OCI-LY7 (cell line): ENCODE data around the gene CCDC85A. TPM values are rescaled to one million over a fixed set of nuclear protein-coding genes. Genes with fewer than 3 reads are reported as not detected.

Source experiments
- BruUV-seq: library from RNA; stranded (reverse); fragments of 400-500 nt; replicated peaks from 2 replicates; lab custom pipeline; 2021; lab: Mats Ljungman, UMichigan
- CTCF ChIA-PET: fragments of 300-600 bp; sonication (Branson Sonifier 250); formaldehyde crosslinking; loops from one replicate; lab custom pipeline; 2022; ENCODE audit warnings: antibody characterized with exemption; ENCODE audit not compliant: unreplicated experiment; lab: Charles Lee
- POLR2A ChIA-PET: fragments of 300-600 bp; sonication (Branson Sonifier 250); formaldehyde crosslinking; loops from one replicate; lab custom pipeline; 2022; ENCODE audit warnings: antibody characterized with exemption; lab: Charles Lee
- DNase-seq: peaks from one replicate; pipeline ENCODE4 v3.0.0-alpha.2; 2015; ENCODE audit warnings: low spot score
- H2AFZ ChIP-seq: fragments of 200-600 bp; sonication (generic), shearing (Covaris generic); 2 replicates; pipeline ENCODE4 v1.6.1; 2014; ENCODE audit warnings: mild to moderate bottlenecking, antibody characterized with exemption, low read length, moderate library complexity
- H3K27ac ChIP-seq: fragments of 200-600 bp; sonication (generic); 2 replicates; pipeline ENCODE4 v1.5.1; 2014; ENCODE audit warnings: mixed run types, low read depth, mild to moderate bottlenecking, moderate library complexity, low read length, inconsistent platforms; ENCODE audit not compliant: poor library complexity, severe bottlenecking
- H3K36me3 ChIP-seq: fragments of 200-600 bp; sonication (generic); 2 replicates; pipeline ENCODE4 v1.6.1; 2014; ENCODE audit warnings: mild to moderate bottlenecking, antibody characterized with exemption, low read length, moderate library complexity, mixed read lengths; ENCODE audit not compliant: insufficient read depth
- H3K4me1 ChIP-seq: fragments of 200-600 bp; sonication (generic); 2 replicates; pipeline ENCODE4 v1.5.1; 2014; ENCODE audit warnings: mild to moderate bottlenecking, low read length; ENCODE audit not compliant: insufficient read depth, poor library complexity, severe bottlenecking
- H3K4me2 ChIP-seq: fragments of 200-600 bp; sonication (generic); 2 replicates; pipeline ENCODE4 v1.6.1; 2014; ENCODE audit warnings: mild to moderate bottlenecking, low read length
- H3K4me3 ChIP-seq: fragments of 200-600 bp; sonication (generic); 2 replicates; pipeline ENCODE4 v1.5.1; 2014; ENCODE audit warnings: mild to moderate bottlenecking, low read depth, low read length; ENCODE audit not compliant: poor library complexity, severe bottlenecking
- H3K79me2 ChIP-seq: fragments of 200-600 bp; sonication (generic); 2 replicates; pipeline ENCODE4 v1.6.1; 2016; ENCODE audit warnings: low read depth, mild to moderate bottlenecking, low read length, moderate library complexity, mixed read lengths; ENCODE audit not compliant: insufficient read depth
- H3K9me2 ChIP-seq: fragments of 200-600 bp; sonication (generic); 2 replicates; pipeline ENCODE4 v1.6.1; 2016; ENCODE audit warnings: mild to moderate bottlenecking, low read length, mixed read lengths; ENCODE audit not compliant: insufficient read depth
- H3K9me3 ChIP-seq: fragments of 200-600 bp; sonication (generic); 2 replicates; pipeline ENCODE4 v1.6.1; 2014; ENCODE audit warnings: mild to moderate bottlenecking, mixed run types, low read length, mixed read lengths
- H4K20me1 ChIP-seq: fragments of 200-600 bp; sonication (generic); 2 replicates; pipeline ENCODE4 v1.6.1; 2014; ENCODE audit warnings: mild to moderate bottlenecking, antibody characterized with exemption, low read length, moderate library complexity, mixed read lengths; ENCODE audit not compliant: insufficient read depth
- CTCF ChIP-seq: fragments of 200-600 bp; sonication (generic); conservative IDR thresholded peaks from 2 replicates; pipeline ENCODE4 v1.5.1; 2014; ENCODE audit warnings: mild to moderate bottlenecking, antibody characterized with exemption, low read length, moderate library complexity, mixed read lengths
- EZH2phosphoT487 ChIP-seq: fragments of 200-600 bp; sonication (generic); IDR thresholded peaks from 2 replicates; pipeline ENCODE4 v1.6.1; 2018; ENCODE audit warnings: low read depth, borderline replicate concordance, mild to moderate bottlenecking, mixed run types, antibody characterized with exemption, low read length, moderate library complexity, mixed read lengths
- intact Hi-C: fragments of 100-400 bp; cut with micrococcal nuclease; formaldehyde crosslinking; loops from one replicate; pipeline ENCODE4 v1.10.0; 2022; ENCODE audit not compliant: unreplicated experiment
- total RNA-seq, 2 experiments: library from RNA; depleted of rRNA in 1 of 2; stranded (reverse); fragments of >200 nt in 1 of 2; shearing (Covaris generic) in 1 of 2; gene quantifications; 2 replicates each; pipeline ENCODE4 v1.2.3, GENCODE V29; 2014 to 2022

CCDC85A gene
- total RNA-seq, 2 experiments from 2014 or later, result not detected

GRCh38 chr2:56224316-56224715 is 40.5 kb downstream of the CCDC85A start:
- CTCF ChIA-PET, result no interaction called here
- BruUV-seq, result no TSS peak
- no peaks in the 10 kb centered on the region for H3K9me2 ChIP-seq
- no peak for TF ChIP-seq EZH2phosphoT487
- TF ChIP-seq CTCF, result no peak
- POLR2A ChIA-PET, result interaction anchor here (0.6 kb wide), 1 partner anchor 8 kb away, joined by 6 read pairs; no protein-coding TSS in a partner anchor
- no peaks in the 10 kb centered on the region for H3K9me3 ChIP-seq
- no peak overlapping the region for H3K4me2 ChIP-seq
- intact Hi-C loops, result no loop called here
- no peaks in the 10 kb centered on the region for H3K36me3 ChIP-seq
- no peaks in the 10 kb centered on the region for H3K79me2 ChIP-seq
- H2AFZ ChIP-seq, result no peak overlapping the region
- no peak overlapping the region for H3K4me3 ChIP-seq
- no peak overlapping the region for H3K27ac ChIP-seq
- no peaks in the 10 kb centered on the region for H4K20me1 ChIP-seq
- H3K4me1 ChIP-seq, result no peaks in the 10 kb centered on the region
- DNase-seq, result no peak

- Histone ChIP-seq H4K20me1 (no peaks in the 10 kb centered on the region), H3K4me3 (no peak overlapping the region), H3K36me3 (no peaks in the 10 kb centered on the region), H2AFZ (no peak overlapping the region), H3K9me3 (no peaks in the 10 kb centered on the region), H3K4me1 (no peaks in the 10 kb centered on the region), H3K27ac (no peak overlapping the region), H3K4me2 (no peak overlapping the region), H3K79me2 (no peaks in the 10 kb centered on the region), H3K9me2 (no peaks in the 10 kb centered on the region)
- no TSS peak for BruUV-seq
- CTCF ChIA-PET, result no interaction called here
- no peak for TF ChIP-seq EZH2phosphoT487
- TF ChIP-seq CTCF, result no peak
- intact Hi-C loops, result no loop called here
- DNase-seq, result no peak
- POLR2A ChIA-PET, result interaction anchor here (0.7 kb wide), 1 partner anchor 15 kb away, joined by 3 read pairs; no protein-coding TSS in a partner anchor
Observed at GRCh38 chr2:56227811-56228210, 44.0 kb downstream of the CCDC85A start.

GRCh38 chr2:56229397-56230060 is 45.7 kb downstream of the CCDC85A start:
- Histone ChIP-seq H3K4me3 (no peak overlapping the region), H3K9me2 (no peaks in the 10 kb centered on the region), H4K20me1 (no peaks in the 10 kb centered on the region), H3K36me3 (no peaks in the 10 kb centered on the region), H3K4me1 (no peaks in the 10 kb centered on the region), H3K79me2 (no peaks in the 10 kb centered on the region), H3K27ac (no peak overlapping the region), H3K9me3 (no peaks in the 10 kb centered on the region), H2AFZ (no peak overlapping the region), H3K4me2 (no peak overlapping the region)
- BruUV-seq, result no TSS peak
- TF ChIP-seq CTCF (no peak), EZH2phosphoT487 (no peak)
- POLR2A ChIA-PET, result no interaction called here
- no peak for DNase-seq
- CTCF ChIA-PET, result no interaction called here
- intact Hi-C loops, result no loop called here
